NCI-H1105 treated with DMSO at 0.1 percent for 48 hours (cell line): Measurements from ENCODE around the gene GALNT17.

ENCODE experiments used
- DNase-seq: peaks from one replicate; lab custom pipeline; 2025; lab: John Stamatoyannopoulos, UW

Gene GALNT17

DNA sequence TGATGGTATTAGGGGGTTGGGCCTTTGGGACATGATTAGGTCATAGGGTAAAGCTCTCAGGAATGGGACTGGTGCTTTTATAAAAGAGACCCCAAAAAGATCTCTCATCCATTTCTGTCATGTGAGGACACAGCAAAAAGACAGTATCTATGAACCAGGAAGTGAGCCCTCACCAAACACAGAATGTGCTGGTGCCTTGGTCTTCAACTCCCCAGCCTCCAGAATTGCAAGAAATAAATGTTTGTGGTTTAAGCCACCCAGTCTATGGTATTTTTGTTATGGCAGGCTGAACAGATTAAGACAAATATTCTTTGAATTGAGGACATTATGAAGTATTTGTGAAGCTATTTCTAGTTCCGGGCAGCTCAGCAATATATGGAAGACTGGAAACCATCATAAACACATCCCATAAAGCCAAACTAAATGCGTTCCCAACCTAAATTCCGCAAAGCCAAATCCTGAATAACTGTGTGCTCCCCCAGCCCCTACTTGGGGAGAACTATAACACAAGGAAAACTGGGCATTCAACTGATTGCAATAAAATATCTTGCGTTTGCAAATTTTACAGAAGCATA lies 153.7 kb downstream of the GALNT17 start:
- DNase-seq: no peak

DNA sequence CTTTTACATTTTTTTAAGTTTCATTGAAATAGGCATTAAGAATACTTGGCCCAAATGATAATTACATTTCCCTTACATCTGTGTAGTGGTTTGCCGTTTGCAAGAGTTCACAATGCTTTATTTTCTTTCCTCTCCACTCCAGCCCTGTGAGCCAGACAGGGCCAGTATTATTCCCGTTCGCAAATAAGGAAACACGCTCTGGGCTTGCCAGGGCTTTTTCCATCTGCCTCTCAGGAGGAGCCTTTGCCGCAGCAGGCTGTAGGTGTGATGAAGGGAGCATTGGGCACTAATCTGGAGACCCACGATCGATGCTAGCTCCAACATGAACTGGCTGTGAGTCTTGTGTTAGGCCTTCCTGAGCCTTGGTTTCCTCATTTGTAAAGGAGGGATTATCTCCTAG lies 154.4 kb downstream of the GALNT17 start:
- no peak for DNase-seq

DNA sequence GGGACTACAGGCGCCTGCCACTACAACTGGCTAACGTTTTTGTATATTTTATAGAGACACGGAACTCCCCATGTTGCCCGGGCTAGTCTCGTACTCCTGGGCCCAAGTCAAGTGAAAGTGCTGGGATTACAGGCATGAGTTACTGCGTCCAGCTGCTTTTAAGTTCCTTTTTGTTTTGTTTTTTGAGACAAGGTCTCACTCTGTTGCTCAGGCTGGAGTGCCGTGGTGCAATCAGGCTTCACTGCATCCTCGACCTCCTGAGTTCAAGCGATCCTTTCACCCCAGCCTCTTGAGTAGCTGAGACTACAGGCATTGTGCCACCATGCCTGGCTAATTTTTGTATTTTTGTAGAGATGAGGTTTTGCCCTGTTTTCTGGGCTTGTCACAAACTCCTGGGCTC lies 155.0 kb downstream of the GALNT17 start:
- no peak for DNase-seq

DNA sequence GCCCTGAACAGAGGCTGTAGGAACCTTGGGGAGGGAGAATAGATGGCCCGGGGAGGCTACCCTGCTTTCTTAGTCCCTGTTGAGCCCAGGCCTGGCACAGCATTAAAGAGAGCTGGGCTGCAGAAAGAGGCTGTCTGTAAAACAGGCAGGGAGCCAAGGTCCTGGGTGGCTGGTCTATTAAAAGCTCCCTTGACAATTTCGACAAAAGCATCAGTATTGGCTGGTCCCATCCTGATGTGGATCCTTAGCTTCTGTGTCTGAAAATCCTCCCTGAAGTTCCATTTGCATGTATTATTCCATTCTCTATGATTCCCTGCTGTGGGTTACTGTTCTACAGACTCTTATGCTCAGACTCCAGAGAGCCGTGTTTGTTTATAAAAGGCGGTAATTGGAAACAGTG lies 158.5 kb downstream of the GALNT17 start:
- peak; percentile 31 for DNase-seq

DNA sequence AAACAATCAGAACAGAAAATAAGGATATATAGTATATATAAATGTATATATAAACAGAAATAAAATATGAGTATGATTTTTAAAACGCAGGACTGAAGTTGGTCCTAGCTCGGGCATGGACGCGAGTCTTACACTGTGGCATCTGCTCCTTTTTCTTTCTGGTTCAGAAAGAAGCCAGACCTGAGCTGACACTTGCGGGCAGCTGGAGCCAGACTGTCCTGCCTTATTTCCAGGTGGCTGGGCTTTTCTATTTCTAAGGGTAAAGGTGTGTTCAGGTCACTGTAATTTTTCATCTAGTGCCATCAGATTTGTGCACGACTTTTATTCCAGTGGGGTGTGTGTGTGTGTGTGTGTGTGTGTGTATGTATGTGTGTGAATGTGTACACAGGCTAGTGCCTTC lies 166.4 kb downstream of the GALNT17 start:
- no peak for DNase-seq

DNA sequence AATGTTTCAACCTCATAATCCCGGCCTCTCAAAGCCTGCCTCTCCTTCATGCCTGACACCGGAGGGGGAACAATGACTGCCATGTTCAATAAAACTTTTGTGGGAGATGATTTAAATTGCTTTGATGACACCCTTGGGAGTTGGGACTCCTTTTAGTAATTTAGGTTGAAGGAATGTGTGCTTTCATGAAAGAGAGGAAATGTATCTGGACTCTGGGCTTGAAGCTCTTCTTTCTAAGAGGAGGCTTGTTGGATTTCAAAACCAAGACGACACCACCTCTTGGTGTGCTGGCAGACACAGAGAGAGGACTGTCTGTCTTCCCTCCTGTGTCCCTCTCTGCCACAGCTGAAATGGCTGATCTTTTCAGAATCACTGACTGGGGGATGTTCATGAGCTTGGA lies 168.1 kb downstream of the GALNT17 start:
- DNase-seq: no peak

DNA sequence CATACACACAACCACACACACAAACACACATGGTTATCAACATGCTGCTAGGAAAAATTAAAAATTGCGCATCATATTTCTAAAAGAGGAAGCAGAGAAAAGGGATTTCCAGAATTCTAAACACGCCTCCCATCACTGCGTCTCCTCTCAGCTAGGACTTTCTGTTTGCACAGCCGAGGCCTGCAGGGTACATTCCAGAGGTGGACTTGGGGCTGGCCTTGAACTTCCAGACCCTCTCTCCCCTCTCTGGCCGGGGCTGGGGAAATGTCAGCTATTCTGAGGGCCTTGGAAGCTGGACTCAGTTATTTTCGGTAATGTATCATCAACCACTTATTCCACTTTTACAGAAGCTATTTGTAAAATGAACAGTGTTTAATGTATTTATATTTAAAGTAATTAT lies 168.7 kb downstream of the GALNT17 start:
- no peak for DNase-seq

DNA sequence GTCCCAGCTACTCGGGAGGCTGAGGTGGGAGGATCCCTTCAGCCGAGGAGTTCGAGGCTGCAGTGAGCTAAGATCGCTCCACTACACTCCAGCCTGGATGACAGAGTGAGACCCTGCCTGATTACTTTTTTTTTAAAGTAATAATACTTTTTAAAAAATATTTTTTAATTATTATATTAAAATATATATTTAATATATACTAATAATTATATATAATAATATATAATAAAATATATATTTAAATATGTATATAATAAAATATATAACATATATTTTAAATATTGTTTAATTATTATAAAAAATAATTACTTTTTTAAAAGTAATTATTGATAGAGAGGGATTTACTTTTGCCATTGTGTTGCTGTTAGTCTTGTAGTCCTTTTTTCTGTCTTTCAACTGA lies 169.2 kb downstream of the GALNT17 start:
- no peak for DNase-seq

DNA sequence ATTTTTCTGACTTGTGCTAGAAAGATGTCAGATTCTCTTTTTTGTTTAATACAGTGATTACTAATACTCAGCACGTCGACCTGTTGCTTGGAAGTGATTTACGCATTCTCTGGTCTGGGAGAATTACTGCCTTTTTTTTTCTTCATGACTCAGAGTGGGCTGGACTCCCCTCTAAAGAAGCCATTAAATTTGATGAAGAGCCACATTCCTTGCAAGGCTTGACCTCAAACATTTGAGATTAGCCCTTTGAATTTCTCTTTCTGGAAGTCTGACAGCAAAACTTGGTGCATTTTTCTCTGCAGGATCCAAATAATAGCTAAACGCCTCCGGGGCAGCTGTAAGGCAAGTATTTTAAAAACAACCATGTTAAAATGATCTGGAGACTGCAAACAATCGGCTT lies 171.6 kb downstream of the GALNT17 start:
- no peak for DNase-seq

DNA sequence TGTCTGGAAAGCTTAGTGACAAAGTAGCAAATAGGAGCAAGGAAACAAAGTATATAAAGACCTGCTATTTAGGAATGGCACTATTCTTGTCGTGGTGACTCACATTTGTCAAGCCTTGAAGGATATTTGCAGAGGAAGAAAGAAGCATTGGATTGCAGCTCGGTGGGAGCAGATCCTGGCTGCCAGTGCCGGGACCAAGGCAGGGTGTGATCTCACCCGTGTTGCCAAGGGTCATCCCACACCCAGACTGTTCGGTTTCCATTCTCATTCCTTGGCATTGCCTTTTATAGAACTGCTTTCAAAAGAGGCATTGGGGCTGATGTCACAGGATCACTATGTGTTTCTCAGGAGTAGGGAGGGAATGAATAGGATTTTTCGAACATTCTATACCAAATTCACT lies 176.2 kb downstream of the GALNT17 start:
- DNase-seq: no peak

DNA sequence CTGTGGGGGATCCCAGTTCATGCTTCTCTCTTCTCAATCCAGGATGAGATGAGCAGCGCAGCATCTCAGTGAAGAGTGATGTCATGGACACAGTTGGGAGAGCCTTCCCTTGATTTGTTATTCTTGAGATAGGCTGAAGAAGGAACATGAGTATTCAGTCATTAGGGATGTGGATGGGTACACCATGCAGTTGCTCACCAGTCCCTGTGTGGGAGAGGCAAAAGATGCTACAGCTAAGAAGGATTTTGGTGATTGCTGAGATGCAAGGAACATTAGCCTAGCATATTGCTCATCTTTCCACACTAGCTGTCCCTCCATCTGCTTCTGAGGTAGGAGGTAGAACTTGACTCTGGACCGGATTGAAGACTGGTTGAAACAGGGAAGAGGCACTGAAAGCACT lies 179.6 kb downstream of the GALNT17 start:
- DNase-seq: no peak

DNA sequence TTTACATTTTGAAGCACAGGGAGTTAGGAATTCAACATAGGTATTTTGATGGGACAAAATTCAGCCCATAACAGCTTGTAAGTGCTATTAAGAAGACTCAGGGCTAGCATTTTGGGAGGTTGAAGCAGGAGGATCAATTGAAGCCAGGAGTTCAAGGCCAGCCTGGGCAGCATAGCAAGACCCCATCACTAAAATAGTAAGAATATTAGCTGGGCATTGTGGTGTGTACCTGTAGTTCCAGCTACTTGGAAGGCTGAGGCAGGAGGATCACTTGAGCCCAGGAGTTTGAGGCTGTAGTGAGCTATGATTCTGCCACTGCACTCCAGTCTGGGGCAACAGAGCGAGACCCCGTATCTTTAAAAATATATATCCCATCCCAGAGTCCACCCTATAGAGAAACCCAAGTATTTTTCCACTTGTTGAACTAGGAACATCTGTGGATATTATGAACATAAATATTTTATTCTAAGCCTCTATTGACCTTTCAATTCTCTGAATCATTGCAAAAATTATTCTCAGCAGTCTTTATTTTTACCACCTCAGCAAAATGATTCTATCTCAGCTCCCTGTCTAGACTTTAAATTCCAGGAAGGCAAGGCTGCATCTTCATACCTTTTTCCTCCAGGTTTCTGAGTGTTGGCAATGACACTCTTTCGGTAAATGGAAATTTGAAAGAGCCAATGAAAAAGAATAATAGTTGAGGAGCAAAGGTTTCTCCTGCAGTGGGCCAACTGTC lies 181.0 kb downstream of the GALNT17 start:
- DNase-seq: no peak

DNA sequence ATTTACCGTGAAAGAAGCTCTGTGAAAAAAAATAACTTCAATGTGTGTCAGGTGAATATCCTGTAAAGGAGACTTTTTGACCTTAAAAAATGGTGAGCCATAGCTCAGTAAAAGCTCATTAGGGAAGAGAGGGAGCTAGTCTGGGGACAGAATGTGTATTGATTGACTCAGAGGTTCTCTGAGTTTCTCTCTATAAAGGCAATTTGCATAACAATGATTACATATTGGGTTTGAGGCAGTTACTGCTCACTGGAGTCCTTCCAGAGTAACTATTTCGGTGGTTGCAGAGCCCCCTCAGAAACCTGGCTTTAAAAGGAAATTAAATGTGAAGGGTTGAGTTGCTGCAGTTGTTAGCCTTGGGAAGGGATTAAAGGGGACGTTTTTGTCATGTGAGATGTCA lies 181.6 kb downstream of the GALNT17 start:
- DNase-seq: no peak

DNA sequence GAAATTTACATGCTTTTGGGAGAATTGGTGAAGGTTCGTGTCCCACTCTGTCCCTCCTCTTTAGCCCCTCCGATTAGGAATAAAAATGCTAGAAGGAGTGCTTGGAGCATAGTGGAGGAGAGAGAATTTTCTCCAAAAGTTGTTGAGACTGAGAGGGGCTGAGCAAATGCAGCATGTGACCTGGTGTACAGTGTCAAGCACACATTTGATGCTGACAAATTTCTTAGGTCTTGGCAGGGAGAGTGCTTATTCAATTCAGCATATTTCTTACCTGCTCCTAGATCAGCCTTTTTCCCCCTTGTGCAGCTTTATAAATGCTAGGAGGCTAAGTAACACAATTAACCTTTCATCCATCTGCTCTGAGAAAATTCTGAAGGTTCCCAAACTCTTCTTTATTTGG lies 189.0 kb downstream of the GALNT17 start:
- DNase-seq: no peak

DNA sequence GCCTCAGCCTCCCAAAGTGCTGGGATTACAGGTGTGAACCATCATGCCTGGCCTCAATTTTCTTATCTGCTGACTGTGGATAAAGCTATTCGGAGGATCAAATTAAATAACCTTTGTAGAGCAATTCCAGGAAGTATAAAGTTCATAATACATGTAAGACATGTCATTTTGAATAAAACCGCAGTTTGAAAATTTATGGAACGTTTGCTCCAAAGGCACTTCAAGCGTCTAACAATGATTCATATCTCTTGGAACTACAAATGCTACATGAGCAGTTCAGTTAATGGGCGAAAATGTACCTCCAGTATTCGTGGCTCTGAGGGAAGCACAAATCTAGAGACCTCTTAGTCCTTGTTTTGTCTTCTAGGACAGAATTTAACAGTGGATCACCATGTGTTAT lies 190.3 kb downstream of the GALNT17 start:
- DNase-seq: no peak

DNA sequence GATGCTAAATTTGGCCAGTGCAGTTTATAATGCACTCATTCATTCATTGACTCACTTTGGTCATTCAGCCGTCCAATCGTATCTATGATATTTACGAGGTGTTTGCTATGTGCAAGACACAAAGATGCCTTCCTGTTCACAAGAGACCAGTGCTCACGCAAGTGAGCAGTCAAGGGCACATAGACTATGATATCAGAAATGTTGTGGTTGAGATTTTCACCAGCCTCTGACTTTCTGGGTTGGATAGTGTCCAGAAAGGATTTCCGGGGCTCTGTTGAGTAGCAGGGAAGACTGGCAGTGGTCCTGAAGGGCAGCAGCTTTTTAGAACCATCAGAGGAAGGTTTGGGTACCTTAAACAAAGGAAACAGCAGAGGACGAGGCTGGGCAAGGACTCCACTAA lies 191.8 kb downstream of the GALNT17 start:
- no peak for DNase-seq

DNA sequence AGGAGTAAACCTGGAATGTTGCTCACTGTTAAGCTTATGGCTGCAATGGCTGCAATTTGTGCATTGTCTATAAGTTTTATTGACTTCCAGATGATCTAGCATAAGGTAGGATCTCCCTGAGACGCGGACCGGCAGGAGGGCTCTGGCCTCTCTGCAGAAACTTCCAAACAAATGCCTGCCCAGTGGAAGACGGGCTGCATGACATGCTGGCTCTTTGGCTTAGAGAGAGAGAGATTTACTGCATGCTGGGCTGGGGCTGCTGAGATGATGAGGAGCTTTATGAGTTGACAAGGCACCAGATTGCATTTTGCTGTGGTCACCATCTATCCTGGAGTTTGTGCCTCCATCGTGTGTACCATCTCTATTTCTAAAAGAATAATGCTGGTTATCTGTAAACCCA lies 193.2 kb downstream of the GALNT17 start:
- no peak for DNase-seq

DNA sequence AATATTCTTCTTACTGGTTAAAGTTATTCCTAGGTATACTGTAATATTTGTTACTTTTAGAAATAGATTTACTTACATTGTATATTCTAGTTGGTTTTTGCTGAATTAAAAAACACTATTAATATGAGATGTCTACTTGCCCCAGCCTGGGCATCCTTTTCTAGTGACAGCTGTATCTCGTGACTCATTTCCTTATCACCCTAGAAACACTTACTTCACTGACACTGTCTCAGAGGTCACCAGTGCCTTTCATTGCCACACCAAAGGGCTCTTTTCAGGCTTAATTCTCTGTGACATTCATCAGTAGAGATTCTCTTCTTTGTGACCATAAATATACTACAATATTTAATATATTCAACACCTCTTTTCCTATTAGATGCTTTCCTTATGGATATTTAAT lies 194.7 kb downstream of the GALNT17 start:
- DNase-seq: no peak

DNA sequence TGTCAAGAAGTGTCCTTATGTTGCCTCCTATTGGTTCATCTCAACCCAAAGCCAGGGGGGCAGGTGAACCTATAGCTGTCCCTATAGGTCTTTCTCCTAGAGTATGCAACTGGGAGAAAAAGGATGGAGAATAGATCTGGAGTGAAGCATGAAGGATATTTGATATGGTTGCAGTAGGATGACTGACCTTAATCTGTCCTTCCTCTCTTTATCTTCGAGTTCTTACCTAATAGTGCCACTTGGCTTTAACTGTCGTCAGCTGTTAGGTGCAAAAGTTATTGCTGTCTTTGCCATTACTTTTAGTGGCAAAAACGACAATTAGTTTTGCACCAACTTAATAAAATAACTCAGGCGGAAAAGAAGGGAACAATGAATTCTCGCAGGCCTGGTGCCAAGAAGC lies 196.0 kb downstream of the GALNT17 start:
- DNase-seq: no peak

DNA sequence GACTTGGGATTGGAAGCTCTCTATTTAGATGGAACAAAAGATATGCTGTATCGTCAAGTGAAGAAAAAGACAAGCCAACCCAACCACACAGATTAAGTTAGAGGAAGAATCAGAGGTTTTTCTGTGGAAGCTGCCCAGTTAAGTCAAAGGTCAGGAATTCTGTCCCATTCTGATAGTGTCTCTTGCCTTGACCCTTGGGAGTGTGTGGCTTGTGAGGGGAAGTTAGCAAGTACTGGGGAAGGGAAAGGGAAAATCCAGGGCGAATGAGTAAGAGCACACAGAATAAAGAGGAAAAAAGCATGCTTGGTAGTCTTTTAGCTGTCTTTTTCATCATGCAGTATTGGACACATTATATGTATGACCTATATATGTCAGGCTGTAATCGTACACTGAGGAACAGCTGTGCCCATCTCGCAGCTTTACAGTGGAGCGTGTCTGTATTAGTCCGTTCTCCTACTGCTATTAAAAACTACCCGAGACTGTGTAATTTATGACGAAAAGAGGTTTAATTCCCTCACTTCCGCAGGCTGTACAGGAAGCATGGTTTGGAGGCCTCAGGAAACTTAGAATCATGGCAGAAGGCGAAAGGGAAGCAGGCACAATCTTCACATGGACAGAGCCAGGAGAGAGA lies 197.2 kb downstream of the GALNT17 start:
- no peak for DNase-seq

DNA sequence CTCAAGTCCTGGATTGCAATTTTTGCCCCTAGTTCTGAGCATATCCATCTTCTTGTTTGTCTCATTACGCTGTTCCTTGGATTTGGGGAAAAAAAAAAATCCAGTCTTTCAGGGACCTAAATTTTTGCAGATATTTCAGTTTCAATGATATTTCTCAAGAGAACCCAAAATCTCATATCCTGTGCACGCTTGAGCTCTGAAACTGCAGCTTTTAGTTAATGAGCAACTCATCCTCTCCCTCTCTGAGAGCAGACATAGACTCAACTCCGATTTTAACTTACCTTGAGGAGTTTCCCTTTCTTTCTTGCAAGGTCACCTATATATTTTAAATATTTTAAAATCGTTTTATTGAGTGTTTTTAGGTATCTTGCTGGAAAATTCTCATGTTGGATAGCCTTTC lies 200.3 kb downstream of the GALNT17 start:
- DNase-seq: no peak

DNA sequence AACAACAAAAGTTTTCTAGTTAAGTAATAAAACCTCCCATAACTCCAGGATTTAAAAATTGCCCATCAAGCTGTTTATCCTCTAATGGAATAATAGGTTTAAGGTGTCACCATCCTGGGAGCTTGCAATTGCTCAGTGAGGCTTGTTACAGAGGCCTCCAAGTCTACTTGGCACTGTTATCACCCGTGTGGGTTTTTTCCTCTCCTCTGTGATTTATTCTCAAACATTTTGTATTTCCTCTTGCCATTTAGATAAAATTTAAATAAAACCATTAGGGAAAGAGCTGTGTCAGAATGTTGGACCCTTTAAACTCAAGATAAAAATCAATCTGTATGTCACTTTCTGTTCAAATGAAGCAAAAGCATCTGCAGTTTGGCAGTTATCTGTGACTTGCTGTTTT lies 202.6 kb downstream of the GALNT17 start:
- DNase-seq: no peak

DNA sequence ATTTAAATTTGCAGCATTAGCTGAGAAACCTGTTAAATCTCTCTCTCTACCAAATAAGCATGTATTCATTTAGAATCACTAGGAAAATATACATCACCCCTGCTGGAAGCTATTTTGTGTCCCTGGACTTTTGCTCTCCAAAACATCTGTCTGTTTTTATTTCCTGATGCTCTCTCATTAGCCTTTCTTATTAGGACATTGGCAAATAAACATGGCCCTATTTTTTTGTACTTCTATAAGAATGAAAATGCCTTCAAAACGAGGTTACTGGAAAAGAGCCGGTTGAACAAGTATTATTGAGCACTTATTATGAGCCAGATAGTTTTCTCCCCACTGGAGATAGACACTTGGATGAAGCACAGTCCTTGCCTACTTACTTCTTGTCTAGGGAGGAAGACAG lies 206.9 kb downstream of the GALNT17 start:
- DNase-seq: no peak

DNA sequence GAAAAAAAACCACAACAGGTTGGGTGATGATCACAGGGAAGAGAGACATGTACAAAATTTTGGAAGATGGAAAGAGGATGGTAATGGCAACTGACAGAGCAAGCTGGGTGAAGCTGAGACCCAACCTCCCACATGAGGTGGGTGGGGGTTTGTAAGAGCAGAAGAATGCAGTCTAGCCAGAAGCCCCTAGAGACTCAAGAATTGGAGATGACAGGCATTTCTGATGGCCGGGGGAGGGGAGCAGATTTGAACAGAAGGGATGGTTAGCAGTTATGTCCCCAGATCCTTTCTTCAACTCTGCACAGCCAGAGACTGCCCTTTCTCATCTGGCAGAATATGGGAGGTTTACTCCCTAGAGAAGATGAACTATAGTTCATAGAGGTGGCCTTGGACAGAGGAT lies 208.0 kb downstream of the GALNT17 start:
- no peak for DNase-seq
